DND-41 (cell line): ENCODE results near the gene COL13A1.

Experiments
- EZH2 ChIP-seq: IDR thresholded peaks from 3 replicates; pipeline ENCODE4 v1.6.1; 2012; ENCODE audit warnings: borderline replicate concordance, low read depth, mild to moderate bottlenecking, moderate library complexity, low read length, inconsistent platforms; ENCODE audit not compliant: severe bottlenecking
- TF ChIP-seq, protein P1 (sequence below): IDR thresholded peaks from 2 replicates; pipeline ENCODE4 v1.5.1; 2012; ENCODE audit warnings: borderline replicate concordance, low read length, moderate library complexity, mild to moderate bottlenecking; ENCODE audit not compliant: poor library complexity, severe bottlenecking; ENCODE audit errors: extremely low read depth

DNA sequence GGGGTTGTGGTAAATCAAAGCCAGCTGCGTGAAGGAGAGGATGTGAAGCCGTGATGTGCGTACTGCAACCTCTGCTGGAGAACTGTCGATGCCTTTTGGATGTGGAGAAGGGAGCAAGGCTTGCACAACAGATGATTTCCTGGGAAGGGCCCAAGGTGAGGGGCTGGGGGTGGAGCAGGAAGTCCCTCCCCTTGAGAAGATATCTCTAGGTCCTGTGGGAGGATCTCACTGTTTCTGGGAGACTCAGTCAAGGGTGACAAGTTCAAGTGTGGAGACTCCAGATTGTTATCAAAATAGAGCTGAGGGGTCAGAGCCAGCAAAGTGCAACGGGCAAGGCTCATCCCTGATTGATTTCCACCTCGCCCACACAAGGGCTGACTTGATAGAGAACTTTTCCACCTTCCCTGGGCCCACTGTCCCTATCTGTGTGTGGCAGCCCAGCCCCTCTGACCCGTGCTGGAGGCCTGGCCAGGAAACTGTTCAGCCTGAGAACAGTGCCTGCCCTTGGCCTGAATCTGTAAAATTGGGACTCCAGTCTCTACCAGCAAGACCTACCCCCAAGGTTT, 55.0 kb downstream of the COL13A1 start:
- TF ChIP-seq, protein P1, sequence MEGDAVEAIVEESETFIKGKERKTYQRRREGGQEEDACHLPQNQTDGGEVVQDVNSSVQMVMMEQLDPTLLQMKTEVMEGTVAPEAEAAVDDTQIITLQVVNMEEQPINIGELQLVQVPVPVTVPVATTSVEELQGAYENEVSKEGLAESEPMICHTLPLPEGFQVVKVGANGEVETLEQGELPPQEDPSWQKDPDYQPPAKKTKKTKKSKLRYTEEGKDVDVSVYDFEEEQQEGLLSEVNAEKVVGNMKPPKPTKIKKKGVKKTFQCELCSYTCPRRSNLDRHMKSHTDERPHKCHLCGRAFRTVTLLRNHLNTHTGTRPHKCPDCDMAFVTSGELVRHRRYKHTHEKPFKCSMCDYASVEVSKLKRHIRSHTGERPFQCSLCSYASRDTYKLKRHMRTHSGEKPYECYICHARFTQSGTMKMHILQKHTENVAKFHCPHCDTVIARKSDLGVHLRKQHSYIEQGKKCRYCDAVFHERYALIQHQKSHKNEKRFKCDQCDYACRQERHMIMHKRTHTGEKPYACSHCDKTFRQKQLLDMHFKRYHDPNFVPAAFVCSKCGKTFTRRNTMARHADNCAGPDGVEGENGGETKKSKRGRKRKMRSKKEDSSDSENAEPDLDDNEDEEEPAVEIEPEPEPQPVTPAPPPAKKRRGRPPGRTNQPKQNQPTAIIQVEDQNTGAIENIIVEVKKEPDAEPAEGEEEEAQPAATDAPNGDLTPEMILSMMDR: no peak
- TF ChIP-seq EZH2: no peak
